ENCODE results near the gene CACNA1H.

DNA sequence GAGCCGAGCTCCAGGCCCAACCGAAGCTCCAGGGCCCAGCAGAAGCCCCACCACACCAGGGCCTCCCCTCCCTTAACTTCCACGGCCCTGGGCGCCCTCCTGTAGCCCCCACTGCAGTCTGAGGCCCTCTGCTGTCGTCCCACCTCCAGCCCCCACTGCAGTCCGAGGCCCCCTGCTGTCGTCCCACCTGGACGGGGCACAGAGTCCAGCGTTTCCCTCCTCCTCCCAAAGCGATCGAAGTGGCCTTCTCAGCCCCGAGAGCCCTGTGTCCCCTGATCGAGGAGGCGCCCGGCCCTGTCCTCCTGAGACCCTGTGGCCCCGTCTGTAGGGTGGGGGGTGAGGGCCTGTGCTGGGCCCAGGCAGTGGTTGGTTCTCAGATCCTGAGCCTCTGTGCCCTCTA, 25.8 kb upstream of the CACNA1H start:
- no peak for TF ChIP-seq CTCF (conservative IDR thresholded peaks at IDR 0.05; ENCODE audit: low read depth, low read length)
- TF ChIP-seq EZH2 (IDR thresholded peaks at IDR 0.05; ENCODE audit: borderline replicate concordance, low read depth, low read length, poor library complexity, severe bottlenecking) = no peak

All from A673 (cell line).